ENCODE measurements around the gene ARFGAP3. TPM values are rescaled to one million over a fixed set of nuclear protein-coding genes. Genes with fewer than 3 reads are reported as not detected.
"Not testable (repeated sequence)": the region's sequence is repeated elsewhere in the genome, so short reads cannot be mapped to it uniquely, and the experiment has no call there.

Gene ARFGAP3
- total RNA-seq, 1 experiment from 2014 or later = 19.7 TPM

- no peaks in the 10 kb centered on the region for H3K36me3 ChIP-seq (replicated peaks; ENCODE audit: control insufficient read depth, insufficient read depth, low read length)
- DNase-seq = peak; percentile 47
- H3K27me3 ChIP-seq (ENCODE audit: control insufficient read depth, insufficient read depth, low read length) = no peaks in the 10 kb centered on the region
- no peak overlapping the region for H3K4me3 ChIP-seq (ENCODE audit: insufficient read depth, low read depth, low read length)
Observed at GRCh38 chr22:42770941-42771647, 86.0 kb downstream of the ARFGAP3 start.

- Histone ChIP-seq H3K27me3 (ENCODE audit: control insufficient read depth, insufficient read depth, low read length) (no peaks in the 10 kb centered on the region), H3K4me3 (ENCODE audit: insufficient read depth, low read depth, low read length) (no peak overlapping the region), H3K36me3 (replicated peaks; ENCODE audit: control insufficient read depth, insufficient read depth, low read length) (no peaks in the 10 kb centered on the region)
- DNase-seq = no peak
Observed at GRCh38 chr22:42770448-42770726, 86.7 kb downstream of the ARFGAP3 start.

GRCh38 chr22:42769574-42770447 is 87.3 kb downstream of the ARFGAP3 start:
- Histone ChIP-seq H3K36me3 (replicated peaks; ENCODE audit: control insufficient read depth, insufficient read depth, low read length) (no peaks in the 10 kb centered on the region), H3K4me3 (ENCODE audit: insufficient read depth, low read depth, low read length) (no peak overlapping the region), H3K27me3 (ENCODE audit: control insufficient read depth, insufficient read depth, low read length) (no peaks in the 10 kb centered on the region)
- peak; percentile 57 for DNase-seq

- H3K36me3 ChIP-seq (replicated peaks; ENCODE audit: control insufficient read depth, insufficient read depth, low read length) = no peaks in the 10 kb centered on the region
- no peaks in the 10 kb centered on the region for H3K27me3 ChIP-seq (ENCODE audit: control insufficient read depth, insufficient read depth, low read length)
- H3K4me3 ChIP-seq (ENCODE audit: insufficient read depth, low read depth, low read length) = no peak overlapping the region
- peak; percentile 55 for DNase-seq
Observed at GRCh38 chr22:42769238-42769573, 87.9 kb downstream of the ARFGAP3 start.

- DNase-seq = peak; percentile 60
- no peaks in the 10 kb centered on the region for H3K36me3 ChIP-seq (replicated peaks; ENCODE audit: control insufficient read depth, insufficient read depth, low read length)
- no peaks in the 10 kb centered on the region for H3K27me3 ChIP-seq (ENCODE audit: control insufficient read depth, insufficient read depth, low read length)
- no peak overlapping the region for H3K4me3 ChIP-seq (ENCODE audit: insufficient read depth, low read depth, low read length)
Observed at GRCh38 chr22:42768385-42769035, 88.6 kb downstream of the ARFGAP3 start.

- no peak for DNase-seq
- H3K36me3 ChIP-seq (replicated peaks; ENCODE audit: control insufficient read depth, insufficient read depth, low read length) = no peaks in the 10 kb centered on the region
- H3K27me3 ChIP-seq (ENCODE audit: control insufficient read depth, insufficient read depth, low read length) = no peaks in the 10 kb centered on the region
- H3K4me3 ChIP-seq (ENCODE audit: insufficient read depth, low read depth, low read length) = no peak overlapping the region
Observed at GRCh38 chr22:42766860-42767259, 90.2 kb downstream of the ARFGAP3 start.

GRCh38 chr22:42764895-42765363 is 92.1 kb downstream of the ARFGAP3 start:
- no peak overlapping the region for H3K4me3 ChIP-seq (ENCODE audit: insufficient read depth, low read depth, low read length)
- peak; percentile 46 for DNase-seq

GRCh38 chr22:42763965-42764480 is 93.0 kb downstream of the ARFGAP3 start:
- H3K36me3 ChIP-seq (replicated peaks; ENCODE audit: control insufficient read depth, insufficient read depth, low read length) = no peaks in the 10 kb centered on the region
- DNase-seq = peak; percentile 51
- no peaks in the 10 kb centered on the region for H3K27me3 ChIP-seq (ENCODE audit: control insufficient read depth, insufficient read depth, low read length)
- no peak overlapping the region for H3K4me3 ChIP-seq (ENCODE audit: insufficient read depth, low read depth, low read length)

More at GRCh38 chr22:42764895-42765363, 92.1 kb downstream of the ARFGAP3 start:
- H3K27me3 ChIP-seq (ENCODE audit: control insufficient read depth, insufficient read depth, low read length) = no peaks in the 10 kb centered on the region
- no peaks in the 10 kb centered on the region for H3K36me3 ChIP-seq (replicated peaks; ENCODE audit: control insufficient read depth, insufficient read depth, low read length)

- H3K36me3 ChIP-seq (replicated peaks; ENCODE audit: control insufficient read depth, insufficient read depth, low read length) = no peaks in the 10 kb centered on the region
- no peak overlapping the region for H3K4me3 ChIP-seq (ENCODE audit: insufficient read depth, low read depth, low read length)
- no peak for DNase-seq
- H3K27me3 ChIP-seq (ENCODE audit: control insufficient read depth, insufficient read depth, low read length) = no peaks in the 10 kb centered on the region
Observed at GRCh38 chr22:42760806-42761565, 96.1 kb downstream of the ARFGAP3 start.

GRCh38 chr22:42758931-42759629 is 98.0 kb downstream of the ARFGAP3 start:
- Histone ChIP-seq H3K4me3 (ENCODE audit: insufficient read depth, low read depth, low read length) (no peak overlapping the region), H3K36me3 (replicated peaks; ENCODE audit: control insufficient read depth, insufficient read depth, low read length) (no peaks in the 10 kb centered on the region), H3K27me3 (ENCODE audit: control insufficient read depth, insufficient read depth, low read length) (no peaks in the 10 kb centered on the region)
- peak; percentile 69 for DNase-seq

GRCh38 chr22:42755553-42755952 is 101.5 kb downstream of the ARFGAP3 start:
- not testable (repeated sequence) for DNase-seq; H3K36me3 ChIP-seq (replicated peaks; ENCODE audit: control insufficient read depth, insufficient read depth, low read length); H3K27me3 ChIP-seq (ENCODE audit: control insufficient read depth, insufficient read depth, low read length); H3K4me3 ChIP-seq (ENCODE audit: insufficient read depth, low read depth, low read length)

- H3K27me3 ChIP-seq (ENCODE audit: control insufficient read depth, insufficient read depth, low read length); H3K36me3 ChIP-seq (replicated peaks; ENCODE audit: control insufficient read depth, insufficient read depth, low read length); DNase-seq; H3K4me3 ChIP-seq (ENCODE audit: insufficient read depth, low read depth, low read length): not testable (repeated sequence)
Observed at GRCh38 chr22:42755121-42755520, 102.0 kb downstream of the ARFGAP3 start.

GRCh38 chr22:42754658-42755057 is 102.4 kb downstream of the ARFGAP3 start:
- Histone ChIP-seq H3K4me3 (ENCODE audit: insufficient read depth, low read depth, low read length) (no peak overlapping the region), H3K36me3 (replicated peaks; ENCODE audit: control insufficient read depth, insufficient read depth, low read length) (no peaks in the 10 kb centered on the region)
- DNase-seq = no peak

GRCh38 chr22:42752912-42753311 is 104.2 kb downstream of the ARFGAP3 start:
- Histone ChIP-seq H3K4me3 (ENCODE audit: insufficient read depth, low read depth, low read length) (no peak overlapping the region), H3K36me3 (replicated peaks; ENCODE audit: control insufficient read depth, insufficient read depth, low read length) (no peaks in the 10 kb centered on the region), H3K27me3 (ENCODE audit: control insufficient read depth, insufficient read depth, low read length) (no peaks in the 10 kb centered on the region)
- peak; percentile 17 for DNase-seq

More at GRCh38 chr22:42754658-42755057, 102.4 kb downstream of the ARFGAP3 start:
- H3K27me3 ChIP-seq (ENCODE audit: control insufficient read depth, insufficient read depth, low read length) = no peaks in the 10 kb centered on the region

All from H7 (cell line).